RWPE2 (cell line): ENCODE measurements around the gene UBE3A.

Experiments used
- ATAC-seq: fragments of 200-7000 bp; cut with Tn5 transposase; 3 replicates; pipeline ENCODE4 v1.9.1; 2021; ENCODE audit warnings: low read depth
- DNase-seq: peaks from one replicate; pipeline ENCODE4 v3.0.0-alpha.2; 2020; ENCODE audit warnings: low spot score
- H3K27ac ChIP-seq: fragments of 450-650 bp; 2 replicates; pipeline ENCODE4 v1.5.1; 2017; ENCODE audit warnings: mild to moderate bottlenecking; ENCODE audit not compliant: poor library complexity, severe bottlenecking
- H3K27me3 ChIP-seq: fragments of 250-450 bp; sonication (Bioruptor Pico); 2 replicates; pipeline ENCODE4 v1.5.1; 2021; ENCODE audit warnings: mild to moderate bottlenecking, moderate library complexity; ENCODE audit not compliant: insufficient read depth, poor library complexity, severe bottlenecking
- H3K36me3 ChIP-seq: fragments of 250-450 bp; sonication (Bioruptor Pico); 2 replicates; pipeline ENCODE4 v1.5.1; 2020; ENCODE audit warnings: low read depth, mild to moderate bottlenecking, moderate library complexity
- H3K4me1 ChIP-seq: fragments of 250-450 bp; sonication (Bioruptor Pico); 2 replicates; pipeline ENCODE4 v1.5.1; 2021; ENCODE audit warnings: mild to moderate bottlenecking, moderate library complexity; ENCODE audit not compliant: insufficient read depth, poor library complexity, severe bottlenecking
- H3K4me3 ChIP-seq: fragments of 250-450 bp; sonication (Bioruptor Pico); 2 replicates; pipeline ENCODE4 v1.5.1; 2021; ENCODE audit warnings: mild to moderate bottlenecking, moderate library complexity; ENCODE audit not compliant: severe bottlenecking
- H3K9me3 ChIP-seq: fragments of 250-450 bp; sonication (Bioruptor Pico); 2 replicates; pipeline ENCODE4 v1.5.1; 2021; ENCODE audit warnings: mild to moderate bottlenecking, moderate library complexity; ENCODE audit not compliant: severe bottlenecking
- TF ChIP-seq, protein P1 (sequence below): fragments of 450-650 bp; IDR thresholded peaks from one replicate; pipeline ENCODE4 v1.5.1; 2017; ENCODE audit warnings: mild to moderate bottlenecking, moderate library complexity; ENCODE audit not compliant: poor library complexity, severe bottlenecking

The UBE3A gene

DNA sequence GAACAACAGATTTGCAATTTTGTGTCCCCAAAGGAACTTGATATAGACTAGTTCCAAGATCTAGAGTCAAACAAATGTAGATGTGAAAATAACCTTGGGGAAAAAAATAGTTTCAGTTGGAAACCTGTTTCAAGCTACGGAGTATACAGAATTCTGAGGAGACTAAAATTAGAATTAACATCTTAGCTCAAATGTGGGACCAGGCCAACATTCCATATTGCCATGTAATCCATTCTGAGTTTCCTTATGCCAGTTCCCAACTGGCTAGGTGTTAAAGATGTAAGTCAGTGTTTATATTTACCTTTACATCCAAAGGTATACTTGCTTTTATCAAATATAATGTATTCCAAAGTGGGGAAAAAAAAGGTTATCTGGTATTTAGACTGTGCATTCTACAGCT, 76.3 kb downstream of the UBE3A start:
- Histone ChIP-seq H3K4me1 (no peaks in the 10 kb centered on the region), H3K9me3 (no peaks in the 10 kb centered on the region), H3K27me3 (no peaks in the 10 kb centered on the region), H3K27ac (no peak overlapping the region), H3K4me3 (no peak overlapping the region), H3K36me3 (peaks cover 70% of the 10 kb centered on the region)
- DNase-seq (no peak), ATAC-seq (no peak)
- TF ChIP-seq, protein P1, sequence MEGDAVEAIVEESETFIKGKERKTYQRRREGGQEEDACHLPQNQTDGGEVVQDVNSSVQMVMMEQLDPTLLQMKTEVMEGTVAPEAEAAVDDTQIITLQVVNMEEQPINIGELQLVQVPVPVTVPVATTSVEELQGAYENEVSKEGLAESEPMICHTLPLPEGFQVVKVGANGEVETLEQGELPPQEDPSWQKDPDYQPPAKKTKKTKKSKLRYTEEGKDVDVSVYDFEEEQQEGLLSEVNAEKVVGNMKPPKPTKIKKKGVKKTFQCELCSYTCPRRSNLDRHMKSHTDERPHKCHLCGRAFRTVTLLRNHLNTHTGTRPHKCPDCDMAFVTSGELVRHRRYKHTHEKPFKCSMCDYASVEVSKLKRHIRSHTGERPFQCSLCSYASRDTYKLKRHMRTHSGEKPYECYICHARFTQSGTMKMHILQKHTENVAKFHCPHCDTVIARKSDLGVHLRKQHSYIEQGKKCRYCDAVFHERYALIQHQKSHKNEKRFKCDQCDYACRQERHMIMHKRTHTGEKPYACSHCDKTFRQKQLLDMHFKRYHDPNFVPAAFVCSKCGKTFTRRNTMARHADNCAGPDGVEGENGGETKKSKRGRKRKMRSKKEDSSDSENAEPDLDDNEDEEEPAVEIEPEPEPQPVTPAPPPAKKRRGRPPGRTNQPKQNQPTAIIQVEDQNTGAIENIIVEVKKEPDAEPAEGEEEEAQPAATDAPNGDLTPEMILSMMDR: no peak

DNA sequence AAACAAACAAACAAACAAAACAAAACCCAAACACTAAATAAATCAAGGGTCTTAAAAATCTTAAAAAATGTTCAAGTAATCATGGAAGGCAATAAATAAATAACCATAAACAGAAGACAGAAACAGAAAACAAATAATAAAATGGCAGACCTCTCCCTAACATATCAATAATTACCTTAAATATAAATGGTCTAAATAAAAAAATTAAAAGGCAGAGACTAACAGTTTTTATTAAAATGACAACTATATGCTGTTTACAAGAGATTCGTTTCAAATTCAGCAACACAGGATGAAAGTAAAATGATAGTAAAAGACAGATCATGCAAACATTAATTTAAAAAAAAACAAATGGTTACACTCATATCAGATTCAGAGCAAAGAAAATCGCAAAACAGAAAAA, 91.1 kb downstream of the UBE3A start:
- Histone ChIP-seq H3K4me1 (peaks cover 6% of the 10 kb centered on the region), H3K27ac (no peak overlapping the region), H3K36me3 (peaks cover 69% of the 10 kb centered on the region), H3K27me3 (no peaks in the 10 kb centered on the region), H3K4me3 (no peak overlapping the region), H3K9me3 (peaks cover 17% of the 10 kb centered on the region)
- TF ChIP-seq, protein P1: no peak
- DNase-seq: no peak
- no peak for ATAC-seq

DNA sequence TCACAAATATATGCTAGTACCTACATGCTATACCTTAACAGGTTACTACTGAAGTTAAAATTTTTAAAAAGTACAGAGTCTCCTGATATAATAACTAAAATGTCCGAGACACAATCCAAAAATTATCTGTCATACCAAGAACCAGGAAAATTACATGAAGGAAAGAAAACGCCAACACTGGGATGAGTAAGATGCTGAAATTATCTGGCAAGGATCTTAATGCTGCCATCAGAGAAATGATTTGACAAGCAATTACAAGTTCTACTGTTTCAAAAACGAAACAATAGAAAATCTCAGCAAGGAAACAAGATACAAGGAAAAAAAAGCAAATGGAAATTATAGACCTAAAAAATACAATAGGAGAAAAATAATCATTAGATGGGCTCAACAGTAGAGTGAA, 92.5 kb downstream of the UBE3A start:
- Histone ChIP-seq H3K4me3 (no peak overlapping the region), H3K27me3 (no peaks in the 10 kb centered on the region), H3K4me1 (peaks cover 6% of the 10 kb centered on the region), H3K9me3 (peaks cover 17% of the 10 kb centered on the region), H3K36me3 (peaks cover 58% of the 10 kb centered on the region), H3K27ac (no peak overlapping the region)
- peak; percentile 21; the same call in 1 of the 3 replicates for ATAC-seq
- no peak for DNase-seq
- TF ChIP-seq, protein P1: peak; percentile 0

DNA sequence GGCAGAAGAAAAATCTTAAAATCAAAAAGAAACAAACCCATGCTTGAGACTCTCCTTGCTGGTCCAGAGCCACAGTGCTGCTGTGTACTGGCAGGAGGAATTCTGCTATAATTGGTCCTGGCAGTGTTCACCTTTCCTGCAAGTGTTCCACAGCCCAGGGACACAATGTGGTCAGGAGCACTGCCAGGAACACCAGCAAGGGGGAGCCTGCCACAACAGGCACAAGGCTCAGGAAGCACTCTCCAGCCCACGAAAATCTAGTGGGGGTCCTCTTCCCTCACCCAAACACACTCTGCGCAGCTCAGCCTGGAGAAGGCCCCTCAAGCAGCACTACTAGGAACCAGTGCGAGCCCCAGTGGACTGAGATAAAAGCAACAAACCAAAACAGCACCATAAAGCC, 92.9 kb downstream of the UBE3A start:
- ATAC-seq: peak; percentile 60; the same call in 2 of the 3 replicates
- H3K9me3 ChIP-seq: peaks cover 15% of the 10 kb centered on the region
- no peak for DNase-seq
- peaks cover 58% of the 10 kb centered on the region for H3K36me3 ChIP-seq
- no peaks in the 10 kb centered on the region for H3K27me3 ChIP-seq
- H3K4me3 ChIP-seq: no peak overlapping the region
- H3K27ac ChIP-seq: no peak overlapping the region
- TF ChIP-seq, protein P1: peak; percentile 44
- peaks cover 6% of the 10 kb centered on the region for H3K4me1 ChIP-seq

DNA sequence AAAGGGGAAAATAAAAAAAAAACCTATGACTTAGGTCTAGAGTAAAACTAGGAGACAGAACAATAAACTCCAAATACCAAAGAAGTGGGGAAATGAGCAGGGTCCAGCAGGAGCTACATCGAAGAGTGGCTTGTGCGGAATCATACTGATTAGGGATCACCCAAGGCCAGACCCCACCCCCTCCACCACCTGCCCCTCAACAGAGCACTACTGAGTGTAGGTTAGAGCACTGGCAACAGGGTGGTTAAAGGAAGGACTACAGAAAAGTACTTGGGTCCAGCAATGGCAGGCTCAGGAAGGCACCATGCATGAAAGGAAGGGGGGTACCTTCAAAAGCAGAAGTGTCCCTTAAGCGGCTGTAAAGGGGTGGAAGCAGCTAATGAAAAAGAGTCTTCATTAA, 96.2 kb downstream of the UBE3A start:
- ATAC-seq (no peak), DNase-seq (no peak)
- TF ChIP-seq, protein P1: no peak
- H3K27ac ChIP-seq: no peak overlapping the region
- no peaks in the 10 kb centered on the region for H3K27me3 ChIP-seq
- H3K4me1 ChIP-seq: peaks cover 6% of the 10 kb centered on the region
- H3K36me3 ChIP-seq: peaks cover 60% of the 10 kb centered on the region
- peaks cover 1% of the 10 kb centered on the region for H3K9me3 ChIP-seq
- no peak overlapping the region for H3K4me3 ChIP-seq
